ENCODE data around the gene APC2.
"Not testable (repeated sequence)": the region's sequence is repeated elsewhere in the genome, so short reads cannot be mapped to it uniquely, and the experiment has no call there.

APC2 gene

DNA sequence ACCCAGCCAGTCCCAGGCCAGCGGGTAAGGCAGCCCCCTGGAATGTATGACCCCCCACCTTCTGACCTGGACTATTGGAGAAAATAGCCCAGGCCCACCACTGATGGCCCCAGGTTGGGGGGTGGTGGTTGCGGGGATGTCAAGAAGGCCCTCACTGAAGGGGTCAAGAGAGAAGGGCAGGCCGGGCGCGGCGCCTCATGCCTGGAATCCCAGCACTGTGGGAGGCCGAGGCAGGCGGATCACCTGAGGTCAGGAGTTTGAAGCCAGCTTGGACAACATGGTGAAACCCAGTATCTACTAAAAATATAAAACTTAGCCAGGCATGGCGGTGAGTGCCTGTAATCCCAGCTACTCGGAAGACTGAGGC is 64.4 kb downstream of the APC2 start:
- H3K9ac ChIP-seq (ENCODE audit: low read depth, low read length): no peak overlapping the region
- H3K4me1 ChIP-seq (ENCODE audit: control insufficient read depth, insufficient read depth, low read length): no peaks in the 10 kb centered on the region
- H3K27me3 ChIP-seq (ENCODE audit: control insufficient read depth, insufficient read depth, low read length): peaks cover 15% of the 10 kb centered on the region
- no peaks in the 10 kb centered on the region for H3K36me3 ChIP-seq (ENCODE audit: control insufficient read depth, insufficient read depth, low read length)
- H3K4me3 ChIP-seq (ENCODE audit: low read depth, low read length): no peak overlapping the region
- no peaks in the 10 kb centered on the region for H3K9me3 ChIP-seq (ENCODE audit: control insufficient read depth, insufficient read depth, low read length)
- no peak overlapping the region for H3K27ac ChIP-seq (ENCODE audit: low read depth, low read length)

DNA sequence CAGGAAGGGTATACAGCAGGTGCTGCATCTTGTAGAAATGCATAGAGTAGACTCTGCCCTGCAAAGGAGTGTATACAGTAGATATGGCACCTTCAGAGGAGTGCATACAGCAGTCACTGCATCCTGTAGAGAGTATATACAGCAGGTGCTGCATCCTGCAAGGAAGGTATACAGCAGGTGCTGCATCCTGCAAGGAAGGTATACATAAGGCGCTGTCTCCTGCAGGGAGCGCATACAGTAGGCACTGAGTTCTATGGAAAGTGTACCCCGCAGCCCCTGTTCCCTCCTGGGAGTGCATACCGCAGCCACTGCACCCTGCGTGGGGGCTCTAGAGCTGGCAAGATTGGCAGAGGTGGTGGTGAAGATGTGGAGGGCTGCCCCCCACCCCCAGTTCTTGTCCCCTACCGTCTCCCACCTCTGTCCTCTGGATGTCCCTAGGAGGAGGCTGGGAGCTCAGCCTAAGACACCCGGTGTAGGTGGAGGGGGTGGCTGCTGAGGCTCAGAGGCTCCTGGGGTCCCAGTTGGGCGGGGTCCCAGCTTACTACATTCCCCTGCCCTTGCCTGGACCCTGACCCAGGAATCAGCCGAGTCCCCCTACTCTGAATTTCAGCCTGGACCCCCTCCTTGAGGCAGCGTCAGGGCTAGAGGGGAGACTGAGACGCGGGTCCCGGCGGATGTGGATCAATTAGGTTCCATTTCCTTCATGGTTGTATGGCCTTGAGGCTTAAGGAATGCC is 65.2 kb downstream of the APC2 start:
- no peak overlapping the region for H3K4me3 ChIP-seq (ENCODE audit: low read depth, low read length)
- H3K4me1 ChIP-seq (ENCODE audit: control insufficient read depth, insufficient read depth, low read length): no peaks in the 10 kb centered on the region
- H3K27me3 ChIP-seq (ENCODE audit: control insufficient read depth, insufficient read depth, low read length): peaks cover 15% of the 10 kb centered on the region
- no peak overlapping the region for H3K9ac ChIP-seq (ENCODE audit: low read depth, low read length)
- no peaks in the 10 kb centered on the region for H3K9me3 ChIP-seq (ENCODE audit: control insufficient read depth, insufficient read depth, low read length)
- H3K36me3 ChIP-seq (ENCODE audit: control insufficient read depth, insufficient read depth, low read length): no peaks in the 10 kb centered on the region
- H3K27ac ChIP-seq (ENCODE audit: low read depth, low read length): no peak overlapping the region

DNA sequence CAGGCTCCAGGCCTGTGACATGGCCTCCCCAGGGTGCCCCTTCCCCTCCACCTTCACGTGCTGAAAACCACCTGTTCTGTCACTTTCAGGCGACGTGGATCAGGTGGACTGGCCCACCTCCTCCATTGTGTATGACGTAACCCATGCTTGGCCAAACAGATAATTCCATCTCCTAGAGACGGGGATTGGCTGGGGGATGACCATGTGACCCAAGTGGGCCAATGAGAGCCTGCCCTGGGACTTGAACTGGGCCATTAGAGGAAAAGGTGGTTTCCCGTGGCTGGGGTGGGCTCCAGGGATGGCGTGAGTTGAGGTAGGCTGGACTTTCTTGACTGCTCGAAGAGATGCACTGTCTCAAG is 66.5 kb downstream of the APC2 start:
- H3K9me3 ChIP-seq (ENCODE audit: control insufficient read depth, insufficient read depth, low read length): no peaks in the 10 kb centered on the region
- H3K4me3 ChIP-seq (ENCODE audit: low read depth, low read length): no peak overlapping the region
- H3K9ac ChIP-seq (ENCODE audit: low read depth, low read length): no peak overlapping the region
- no peaks in the 10 kb centered on the region for H3K4me1 ChIP-seq (ENCODE audit: control insufficient read depth, insufficient read depth, low read length)
- H3K36me3 ChIP-seq (ENCODE audit: control insufficient read depth, insufficient read depth, low read length): no peaks in the 10 kb centered on the region
- H3K27me3 ChIP-seq (ENCODE audit: control insufficient read depth, insufficient read depth, low read length): peaks cover 12% of the 10 kb centered on the region
- no peak overlapping the region for H3K27ac ChIP-seq (ENCODE audit: low read depth, low read length)

DNA sequence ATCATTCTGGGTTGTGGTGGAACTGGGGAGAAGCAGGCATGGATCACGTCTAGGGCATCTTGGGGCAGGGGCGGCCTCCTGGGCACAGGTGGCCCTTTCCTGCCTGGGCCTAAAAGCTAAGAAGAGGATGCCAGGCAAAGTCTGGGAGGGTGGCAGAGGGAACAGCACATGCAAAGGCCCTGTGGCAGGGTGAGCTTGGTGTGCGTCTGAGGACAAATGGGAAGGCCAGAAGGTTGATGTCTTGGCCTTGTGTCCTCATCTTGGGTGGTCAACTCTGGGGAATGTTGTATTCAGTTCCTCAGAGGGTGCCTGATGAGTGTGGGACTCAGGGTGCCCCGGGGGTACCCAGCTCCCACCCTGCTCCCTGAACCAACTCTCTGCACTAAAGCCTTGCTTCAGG is 68.5 kb downstream of the APC2 start:
- no peak overlapping the region for H3K27ac ChIP-seq (ENCODE audit: low read depth, low read length)
- no peaks in the 10 kb centered on the region for H3K36me3 ChIP-seq (ENCODE audit: control insufficient read depth, insufficient read depth, low read length)
- no peaks in the 10 kb centered on the region for H3K9me3 ChIP-seq (ENCODE audit: control insufficient read depth, insufficient read depth, low read length)
- no peaks in the 10 kb centered on the region for H3K4me1 ChIP-seq (ENCODE audit: control insufficient read depth, insufficient read depth, low read length)
- H3K27me3 ChIP-seq (ENCODE audit: control insufficient read depth, insufficient read depth, low read length): peaks cover 22% of the 10 kb centered on the region
- H3K9ac ChIP-seq (ENCODE audit: low read depth, low read length): no peak overlapping the region
- no peak overlapping the region for H3K4me3 ChIP-seq (ENCODE audit: low read depth, low read length)

DNA sequence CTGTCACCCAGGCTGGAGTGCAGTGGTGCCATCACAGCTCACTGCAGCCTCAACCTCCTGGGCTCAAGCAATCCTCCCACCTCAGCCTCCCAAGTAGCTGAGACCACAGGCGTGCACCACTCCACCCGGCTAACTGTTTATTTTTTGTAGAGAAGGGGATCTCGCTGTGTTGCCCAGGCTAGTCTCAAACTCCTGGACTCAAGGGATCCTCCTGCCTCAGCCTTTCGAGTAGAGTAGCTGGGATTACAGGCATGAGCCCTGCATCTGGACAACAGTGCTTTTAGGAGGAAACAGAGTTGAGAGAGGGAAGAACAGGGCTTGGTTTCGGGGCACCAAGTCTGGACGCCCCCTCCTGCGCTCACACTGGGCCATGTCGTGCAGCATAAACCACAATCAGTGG is 69.9 kb downstream of the APC2 start:
- H3K36me3 ChIP-seq (ENCODE audit: control insufficient read depth, insufficient read depth, low read length); H3K9me3 ChIP-seq (ENCODE audit: control insufficient read depth, insufficient read depth, low read length); H3K9ac ChIP-seq (ENCODE audit: low read depth, low read length); H3K4me3 ChIP-seq (ENCODE audit: low read depth, low read length); H3K4me1 ChIP-seq (ENCODE audit: control insufficient read depth, insufficient read depth, low read length); H3K27ac ChIP-seq (ENCODE audit: low read depth, low read length): not testable (repeated sequence)
- H3K27me3 ChIP-seq (ENCODE audit: control insufficient read depth, insufficient read depth, low read length): peaks cover 34% of the 10 kb centered on the region

DNA sequence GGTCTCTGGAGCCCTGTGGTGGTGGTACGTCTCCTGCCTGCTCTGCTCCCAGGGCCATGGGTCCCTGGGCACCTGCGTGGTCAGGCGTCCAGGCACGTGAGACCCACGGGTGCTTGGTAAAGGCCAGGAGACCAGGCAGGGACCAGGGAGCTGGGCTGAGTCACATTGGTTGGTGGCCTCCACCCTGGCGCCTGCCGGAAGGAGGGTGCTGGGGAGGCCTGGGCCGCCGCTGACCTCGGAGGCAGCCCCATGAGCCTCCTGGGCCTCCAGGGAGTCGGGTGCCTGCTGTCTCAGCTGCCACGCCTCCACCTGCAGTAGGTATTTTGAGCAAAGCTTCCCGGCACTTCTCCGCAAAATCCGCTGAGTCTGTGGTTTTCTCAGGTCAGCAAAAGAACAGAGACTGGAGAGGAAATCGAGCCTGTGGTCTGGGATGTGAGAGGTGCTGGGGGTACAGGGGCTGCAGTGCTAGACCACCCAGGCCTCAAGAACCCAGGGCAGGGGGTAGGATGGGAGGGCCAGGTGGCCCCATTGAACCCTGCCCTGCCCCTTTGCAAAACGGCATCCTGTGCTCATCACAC is 70.4 kb downstream of the APC2 start:
- no peaks in the 10 kb centered on the region for H3K36me3 ChIP-seq (ENCODE audit: control insufficient read depth, insufficient read depth, low read length)
- no peak overlapping the region for H3K4me3 ChIP-seq (ENCODE audit: low read depth, low read length)
- peaks cover 36% of the 10 kb centered on the region for H3K27me3 ChIP-seq (ENCODE audit: control insufficient read depth, insufficient read depth, low read length)
- no peak overlapping the region for H3K9ac ChIP-seq (ENCODE audit: low read depth, low read length)
- H3K9me3 ChIP-seq (ENCODE audit: control insufficient read depth, insufficient read depth, low read length): no peaks in the 10 kb centered on the region
- no peaks in the 10 kb centered on the region for H3K4me1 ChIP-seq (ENCODE audit: control insufficient read depth, insufficient read depth, low read length)
- no peak overlapping the region for H3K27ac ChIP-seq (ENCODE audit: low read depth, low read length)

DNA sequence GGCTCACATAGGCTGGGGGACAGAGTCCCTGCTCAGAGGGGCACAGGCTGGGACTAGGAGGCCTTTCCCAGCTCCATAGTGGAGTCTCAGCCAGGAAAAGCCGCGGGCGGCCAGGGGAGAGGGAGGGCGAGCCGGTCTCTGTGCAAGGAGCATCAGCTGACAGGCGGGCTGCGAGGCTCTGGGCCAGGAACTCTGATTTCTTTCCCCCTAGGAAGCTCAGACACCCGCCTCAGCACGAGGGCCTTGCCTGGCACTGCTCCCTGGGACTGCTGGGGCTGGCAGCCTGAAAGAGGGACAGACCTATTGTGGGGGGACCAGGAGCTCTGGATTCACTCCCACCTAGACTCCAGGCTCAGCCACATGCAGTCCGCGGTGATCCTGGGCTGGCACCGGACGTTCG is 71.7 kb downstream of the APC2 start:
- Histone ChIP-seq H3K9ac (ENCODE audit: low read depth, low read length) (no peak overlapping the region), H3K36me3 (ENCODE audit: control insufficient read depth, insufficient read depth, low read length) (no peaks in the 10 kb centered on the region), H3K27ac (ENCODE audit: low read depth, low read length) (no peak overlapping the region), H3K9me3 (ENCODE audit: control insufficient read depth, insufficient read depth, low read length) (no peaks in the 10 kb centered on the region), H3K4me3 (ENCODE audit: low read depth, low read length) (no peak overlapping the region), H3K4me1 (ENCODE audit: control insufficient read depth, insufficient read depth, low read length) (no peaks in the 10 kb centered on the region), H3K27me3 (ENCODE audit: control insufficient read depth, insufficient read depth, low read length) (peaks cover 48% of the 10 kb centered on the region)

DNA sequence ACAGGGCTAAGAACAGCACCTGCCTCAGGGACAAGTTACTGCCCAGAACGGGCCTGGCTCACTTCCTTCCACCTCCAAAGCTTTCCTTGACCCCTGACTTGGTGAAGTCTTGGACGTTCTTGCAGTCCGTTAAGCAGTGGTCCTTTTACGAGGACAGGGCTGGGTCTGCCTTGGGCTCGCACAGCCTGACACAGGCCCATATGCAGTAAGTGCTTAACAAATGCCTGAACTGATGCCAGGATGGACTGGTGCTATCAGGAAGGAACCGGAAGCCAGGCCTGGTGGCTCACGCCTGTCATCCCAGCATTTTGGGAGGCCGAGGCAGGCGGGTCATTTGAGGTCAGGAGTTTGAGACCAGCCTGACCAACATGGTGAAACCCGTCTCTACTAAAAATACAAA is 72.1 kb downstream of the APC2 start:
- Histone ChIP-seq H3K36me3 (ENCODE audit: control insufficient read depth, insufficient read depth, low read length) (no peaks in the 10 kb centered on the region), H3K4me3 (ENCODE audit: low read depth, low read length) (no peak overlapping the region), H3K27ac (ENCODE audit: low read depth, low read length) (no peak overlapping the region), H3K9me3 (ENCODE audit: control insufficient read depth, insufficient read depth, low read length) (no peaks in the 10 kb centered on the region), H3K4me1 (ENCODE audit: control insufficient read depth, insufficient read depth, low read length) (no peaks in the 10 kb centered on the region), H3K9ac (ENCODE audit: low read depth, low read length) (no peak overlapping the region), H3K27me3 (ENCODE audit: control insufficient read depth, insufficient read depth, low read length) (peaks cover 48% of the 10 kb centered on the region)

DNA sequence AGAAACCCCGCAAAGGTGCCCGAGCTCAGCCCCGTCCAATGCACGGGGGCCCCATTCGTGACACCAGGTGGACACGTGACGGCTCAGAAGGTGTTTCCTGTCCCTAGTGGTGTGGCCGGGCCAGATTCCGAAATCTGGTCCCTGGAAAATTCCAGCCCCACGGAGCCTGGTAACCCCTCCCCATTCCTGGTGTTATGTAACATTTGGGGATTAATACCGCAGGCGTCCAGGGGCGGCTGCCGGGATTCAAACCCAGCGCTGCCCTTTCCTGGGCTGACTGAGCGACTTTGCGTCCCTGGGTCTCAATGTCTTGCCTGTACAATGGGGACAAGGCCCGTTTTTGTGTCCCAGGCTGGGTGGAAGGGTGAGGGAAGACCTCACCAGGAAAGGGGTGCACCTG is 72.9 kb downstream of the APC2 start:
- H3K27ac ChIP-seq (ENCODE audit: low read depth, low read length): no peak overlapping the region
- no peaks in the 10 kb centered on the region for H3K4me1 ChIP-seq (ENCODE audit: control insufficient read depth, insufficient read depth, low read length)
- no peak overlapping the region for H3K9ac ChIP-seq (ENCODE audit: low read depth, low read length)
- H3K4me3 ChIP-seq (ENCODE audit: low read depth, low read length): no peak overlapping the region
- H3K36me3 ChIP-seq (ENCODE audit: control insufficient read depth, insufficient read depth, low read length): no peaks in the 10 kb centered on the region
- no peaks in the 10 kb centered on the region for H3K9me3 ChIP-seq (ENCODE audit: control insufficient read depth, insufficient read depth, low read length)
- peaks cover 48% of the 10 kb centered on the region for H3K27me3 ChIP-seq (ENCODE audit: control insufficient read depth, insufficient read depth, low read length)
